Measurements from ENCODE around the gene KRT31.
"Not testable (repeated sequence)": the region's sequence is repeated elsewhere in the genome, so short reads cannot be mapped to it uniquely, and the experiment has no call there.

Gene KRT31

GRCh38 chr17:41429667-41430066, 32.3 kb upstream of the KRT31 start:
- TF ChIP-seq, protein P1, sequence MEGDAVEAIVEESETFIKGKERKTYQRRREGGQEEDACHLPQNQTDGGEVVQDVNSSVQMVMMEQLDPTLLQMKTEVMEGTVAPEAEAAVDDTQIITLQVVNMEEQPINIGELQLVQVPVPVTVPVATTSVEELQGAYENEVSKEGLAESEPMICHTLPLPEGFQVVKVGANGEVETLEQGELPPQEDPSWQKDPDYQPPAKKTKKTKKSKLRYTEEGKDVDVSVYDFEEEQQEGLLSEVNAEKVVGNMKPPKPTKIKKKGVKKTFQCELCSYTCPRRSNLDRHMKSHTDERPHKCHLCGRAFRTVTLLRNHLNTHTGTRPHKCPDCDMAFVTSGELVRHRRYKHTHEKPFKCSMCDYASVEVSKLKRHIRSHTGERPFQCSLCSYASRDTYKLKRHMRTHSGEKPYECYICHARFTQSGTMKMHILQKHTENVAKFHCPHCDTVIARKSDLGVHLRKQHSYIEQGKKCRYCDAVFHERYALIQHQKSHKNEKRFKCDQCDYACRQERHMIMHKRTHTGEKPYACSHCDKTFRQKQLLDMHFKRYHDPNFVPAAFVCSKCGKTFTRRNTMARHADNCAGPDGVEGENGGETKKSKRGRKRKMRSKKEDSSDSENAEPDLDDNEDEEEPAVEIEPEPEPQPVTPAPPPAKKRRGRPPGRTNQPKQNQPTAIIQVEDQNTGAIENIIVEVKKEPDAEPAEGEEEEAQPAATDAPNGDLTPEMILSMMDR (IDR thresholded peaks at IDR 0.05; ENCODE audit: low read depth, low read length), result no peak
- H3K4me3 ChIP-seq (ENCODE audit: low read depth, low read length), result no peak overlapping the region
- in situ Hi-C loops (cut with HindIII; ENCODE audit: low sequenced_read_pairs), result no loop called here
- DNase-seq (ENCODE audit: low read depth, low spot score), result no peak

DNA sequence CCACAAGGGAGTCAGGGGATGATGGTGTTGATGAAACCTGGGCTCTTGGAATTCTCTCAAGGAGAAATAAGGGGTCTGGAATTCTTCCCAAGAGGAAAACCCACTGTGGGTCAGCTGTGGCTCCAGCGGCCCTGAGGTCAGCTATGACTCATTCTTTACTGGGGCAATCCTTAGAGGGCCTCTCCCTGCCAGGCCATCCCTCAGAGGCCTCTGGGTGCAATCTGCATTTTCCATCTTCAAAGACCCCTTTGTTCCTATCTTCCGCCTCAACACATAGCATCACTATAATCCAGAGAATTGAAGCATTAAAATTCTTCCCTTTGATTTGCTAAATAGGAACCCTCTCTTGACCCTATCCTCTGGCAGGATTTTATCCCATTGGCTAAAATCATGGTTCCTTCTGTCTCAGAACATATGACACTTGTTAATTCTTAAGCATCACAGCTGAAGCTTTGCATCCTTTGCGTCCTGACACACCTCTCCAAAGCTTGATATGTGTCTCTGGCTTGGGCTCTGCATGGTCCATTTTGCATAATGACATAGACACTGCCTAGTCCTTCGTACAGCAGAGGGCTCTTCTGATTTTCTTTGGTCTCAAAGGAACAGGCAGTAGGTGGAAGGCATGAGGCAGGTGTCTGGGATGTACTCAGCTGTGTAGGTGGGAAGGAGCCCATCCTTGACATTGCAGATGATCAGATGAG, 31.3 kb upstream of the KRT31 start:
- TF ChIP-seq, protein P1 (IDR thresholded peaks at IDR 0.05; ENCODE audit: low read depth, low read length), result no peak
- DNase-seq (ENCODE audit: low read depth, low spot score), result peak; percentile 40
- in situ Hi-C loops (cut with HindIII; ENCODE audit: low sequenced_read_pairs), result no loop called here
- H3K4me3 ChIP-seq (ENCODE audit: low read depth, low read length), result no peak overlapping the region

DNA sequence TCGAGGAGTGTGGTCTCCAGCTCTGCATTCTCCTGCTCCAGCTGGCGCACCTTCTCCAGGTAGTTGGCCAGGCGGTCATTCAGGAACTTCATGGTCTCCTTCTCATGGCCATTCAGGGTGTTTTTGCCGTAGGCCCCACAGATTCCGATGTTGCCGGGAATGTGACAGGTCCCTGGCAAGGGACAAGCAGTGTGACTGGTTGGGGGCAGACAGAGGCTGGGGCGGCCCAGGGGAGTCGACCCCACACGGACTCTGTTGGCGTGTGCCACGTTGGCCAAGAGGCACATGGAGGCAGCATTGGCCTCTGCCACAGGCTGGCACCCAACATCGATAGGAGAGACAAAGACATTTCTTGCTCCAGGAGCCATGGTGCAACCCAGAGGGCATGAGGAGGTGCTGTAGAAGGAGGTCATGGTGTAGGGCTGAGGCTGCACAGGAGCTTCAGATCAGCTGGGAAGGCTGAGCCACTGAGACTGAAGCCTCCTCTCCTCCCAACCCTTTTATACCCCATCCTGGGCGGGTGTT, 26.8 kb upstream of the KRT31 start, which contains the start of gene KRT37:
TSS of gene KRT37 (minus strand) at position 475 of the 525 bp plus-strand sequence. CDS start at position 413, 62 bp downstream.
- in situ Hi-C loops (cut with HindIII; ENCODE audit: low sequenced_read_pairs), result no loop called here
- TF ChIP-seq, protein P1 (IDR thresholded peaks at IDR 0.05; ENCODE audit: low read depth, low read length), result no peak
- no peak for DNase-seq (ENCODE audit: low read depth, low spot score)
- no peak within 1 kb of the TSS for H3K4me3 ChIP-seq (ENCODE audit: low read depth, low read length)

DNA sequence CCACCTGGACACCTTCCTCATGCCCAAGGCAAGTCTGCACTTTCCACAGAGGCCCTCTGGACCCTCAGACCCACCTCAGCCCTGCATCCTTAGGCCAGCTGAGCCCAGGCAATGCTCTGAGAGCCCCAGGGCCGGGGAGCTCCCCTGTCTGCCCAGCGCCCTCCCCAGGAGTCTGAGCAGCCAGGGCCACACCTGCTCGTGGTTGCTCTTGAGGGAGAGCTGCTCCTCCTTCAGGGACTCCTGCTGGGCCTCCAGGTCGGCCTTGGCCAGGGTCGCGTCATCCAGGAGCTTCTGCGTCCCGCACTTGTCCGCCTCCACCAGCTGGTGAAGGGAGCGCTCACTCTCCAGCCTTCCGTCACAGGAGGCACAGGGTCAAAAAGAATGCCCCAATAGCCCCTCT, 25.2 kb upstream of the KRT31 start:
- DNase-seq (ENCODE audit: low read depth, low spot score); H3K4me3 ChIP-seq (ENCODE audit: low read depth, low read length); in situ Hi-C loops (cut with HindIII; ENCODE audit: low sequenced_read_pairs): not testable (repeated sequence)

GRCh38 chr17:41421617-41422016, 24.2 kb upstream of the KRT31 start:
- H3K4me3 ChIP-seq (ENCODE audit: low read depth, low read length), result no peak overlapping the region
- DNase-seq (ENCODE audit: low read depth, low spot score), result no peak
- in situ Hi-C loops (cut with HindIII; ENCODE audit: low sequenced_read_pairs), result no loop called here
- TF ChIP-seq, protein P1 (IDR thresholded peaks at IDR 0.05; ENCODE audit: low read depth, low read length), result no peak

DNA sequence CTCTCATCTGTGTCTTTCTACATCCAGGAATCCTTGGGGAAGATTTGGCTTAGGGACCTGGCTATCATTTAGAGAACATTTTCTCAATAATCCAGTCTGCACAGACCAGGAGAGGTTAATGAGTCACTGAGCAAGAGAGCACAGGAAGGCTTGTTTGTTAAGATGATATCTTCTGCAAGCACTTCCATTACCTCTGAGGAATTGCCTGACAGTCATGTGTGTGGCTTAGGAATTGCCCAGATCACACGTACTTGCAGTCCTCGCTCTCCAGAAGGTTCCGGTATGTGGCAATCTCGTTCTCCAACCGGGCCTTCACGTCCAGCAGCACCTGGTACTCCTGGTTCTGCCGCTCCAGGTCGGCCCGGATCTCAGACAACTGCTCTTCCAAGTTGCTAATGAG, 23.7 kb upstream of the KRT31 start:
- no peak overlapping the region for H3K4me3 ChIP-seq (ENCODE audit: low read depth, low read length)
- in situ Hi-C loops (cut with HindIII; ENCODE audit: low sequenced_read_pairs), result no loop called here
- TF ChIP-seq, protein P1 (IDR thresholded peaks at IDR 0.05; ENCODE audit: low read depth, low read length), result no peak
- DNase-seq (ENCODE audit: low read depth, low spot score), result no peak

- in situ Hi-C loops (cut with HindIII; ENCODE audit: low sequenced_read_pairs), result no loop called here
- no peak overlapping the region for H3K4me3 ChIP-seq (ENCODE audit: low read depth, low read length)
- no peak for DNase-seq (ENCODE audit: low read depth, low spot score)
- TF ChIP-seq, protein P1 (IDR thresholded peaks at IDR 0.05; ENCODE audit: low read depth, low read length), result no peak
Observed at GRCh38 chr17:41420134-41420533, 22.7 kb upstream of the KRT31 start.

Measured in astrocyte of the spinal cord (primary cell).